ENCODE measurements around the gene LRP5.

LRP5 gene

DNA sequence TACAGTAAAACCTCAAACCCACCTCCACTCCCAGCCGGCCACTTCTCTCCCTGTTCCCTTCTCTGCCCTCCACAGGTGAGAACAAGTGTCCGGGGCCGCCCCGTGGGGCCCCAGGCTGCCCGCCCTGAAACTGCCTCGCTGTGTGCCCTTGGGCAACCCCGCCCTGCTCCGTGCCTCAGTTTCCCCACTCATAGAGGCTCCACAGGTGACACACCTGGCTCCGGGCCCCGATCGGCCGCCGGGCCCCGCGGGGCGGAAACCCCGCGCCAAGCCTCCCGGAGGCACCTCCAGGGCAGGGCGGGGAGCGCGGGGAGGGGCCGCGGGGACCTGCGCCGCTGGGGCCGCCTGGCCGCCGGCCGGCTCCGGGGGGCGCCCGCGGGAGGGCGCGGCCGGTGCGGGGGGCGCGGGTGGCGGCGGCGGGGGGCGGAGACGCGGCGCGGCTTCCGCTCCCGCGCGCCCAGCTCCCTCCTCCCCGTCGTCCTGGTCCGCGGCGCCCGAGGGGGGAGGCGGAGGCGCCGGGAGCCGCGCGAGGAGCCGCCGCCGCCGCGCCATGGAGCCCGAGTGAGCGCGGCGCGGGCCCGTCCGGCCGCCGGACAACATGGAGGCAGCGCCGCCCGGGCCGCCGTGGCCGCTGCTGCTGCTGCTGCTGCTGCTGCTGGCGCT is at the start of gene LRP5:
Gene LRP5 (plus strand): TSS at position 475 of the 663 bp plus-strand sequence. CDS start 124 bp downstream, at position 599.
- peak in 2 of 51 donors; percentile 36 to 39 for DNase-seq

DNA sequence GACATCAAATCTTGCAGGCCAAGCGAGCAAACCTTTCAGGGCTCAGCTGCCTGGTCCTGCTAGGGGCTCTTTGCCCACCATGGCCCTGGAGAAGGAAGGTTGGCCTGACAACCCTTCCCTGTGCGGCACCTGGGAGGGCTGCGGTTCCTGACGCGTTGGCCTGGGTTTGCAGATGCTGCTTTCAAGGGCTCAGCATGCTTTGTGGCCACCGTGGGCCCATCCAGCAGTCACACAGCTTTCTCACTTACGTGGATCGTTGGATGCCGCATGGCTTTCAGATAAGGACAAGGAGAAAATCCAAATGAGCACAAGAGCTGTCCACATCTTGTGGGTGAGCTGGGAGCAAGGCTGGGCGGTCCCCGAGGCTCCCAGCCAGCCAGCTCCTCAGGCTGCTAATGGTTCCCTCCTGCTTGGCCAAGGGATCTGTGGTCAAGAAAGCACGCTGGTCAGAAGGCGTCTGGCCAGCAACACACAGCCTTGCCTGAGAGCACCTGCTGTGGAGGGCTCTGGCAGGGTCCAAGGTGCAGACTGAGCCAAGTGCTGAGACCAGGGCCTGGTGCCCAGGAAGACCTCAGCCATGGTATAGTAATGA is 48.9 kb upstream of the LRP5 start:
- DNase-seq, result no peak

- DNase-seq, result no peak
Measured at GRCh38 chr11:68264244-68264643, 48.1 kb upstream of the LRP5 start.

DNA sequence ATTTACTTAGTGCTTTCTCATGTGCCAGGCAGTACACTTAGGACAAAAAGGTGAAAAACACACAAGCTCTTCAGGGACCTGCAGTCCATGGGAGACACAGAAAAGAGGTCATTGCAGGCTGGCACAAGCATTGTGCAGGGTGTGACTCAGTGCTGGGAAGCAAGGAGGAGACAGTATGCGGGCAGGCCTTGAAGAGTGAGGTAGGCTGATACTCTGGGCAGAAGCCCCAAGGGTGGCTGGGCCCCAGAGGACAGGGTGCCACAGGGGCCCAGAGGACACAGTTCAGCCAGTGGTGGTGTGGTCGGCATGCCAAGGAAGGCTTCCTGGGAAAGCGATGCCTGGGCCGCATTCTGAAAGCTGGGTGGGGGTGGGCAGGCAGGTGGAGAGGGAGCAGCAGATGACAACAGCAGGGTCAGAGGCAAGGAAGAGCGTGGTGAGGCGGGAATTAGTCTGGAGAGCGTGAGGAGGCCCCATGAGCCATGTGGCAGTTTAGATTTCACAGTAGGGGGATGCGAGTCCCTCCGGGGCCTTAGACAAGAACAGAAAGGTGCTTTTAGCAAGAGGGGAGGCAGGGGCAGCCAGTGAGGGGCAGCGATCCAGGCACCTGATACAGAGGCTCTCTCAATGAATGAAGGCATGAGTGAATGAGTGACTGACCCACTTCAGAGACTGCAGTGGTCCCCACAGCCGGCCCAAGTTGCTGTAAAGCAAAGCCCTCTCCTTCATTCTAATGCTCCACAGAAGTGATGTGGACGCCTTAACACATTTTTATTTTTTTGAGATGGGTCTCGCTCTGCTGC is 47.5 kb upstream of the LRP5 start:
- no peak for DNase-seq

GRCh38 chr11:68266121-68266891 is 46.1 kb upstream of the LRP5 start:
- peak in 9 of 51 donors; percentile 21 to 60 (median 40) for DNase-seq

- no peak for DNase-seq
Measured at GRCh38 chr11:68266936-68267880, 45.2 kb upstream of the LRP5 start.

GRCh38 chr11:68267881-68268240 is 44.5 kb upstream of the LRP5 start:
- DNase-seq, result no peak

DNA sequence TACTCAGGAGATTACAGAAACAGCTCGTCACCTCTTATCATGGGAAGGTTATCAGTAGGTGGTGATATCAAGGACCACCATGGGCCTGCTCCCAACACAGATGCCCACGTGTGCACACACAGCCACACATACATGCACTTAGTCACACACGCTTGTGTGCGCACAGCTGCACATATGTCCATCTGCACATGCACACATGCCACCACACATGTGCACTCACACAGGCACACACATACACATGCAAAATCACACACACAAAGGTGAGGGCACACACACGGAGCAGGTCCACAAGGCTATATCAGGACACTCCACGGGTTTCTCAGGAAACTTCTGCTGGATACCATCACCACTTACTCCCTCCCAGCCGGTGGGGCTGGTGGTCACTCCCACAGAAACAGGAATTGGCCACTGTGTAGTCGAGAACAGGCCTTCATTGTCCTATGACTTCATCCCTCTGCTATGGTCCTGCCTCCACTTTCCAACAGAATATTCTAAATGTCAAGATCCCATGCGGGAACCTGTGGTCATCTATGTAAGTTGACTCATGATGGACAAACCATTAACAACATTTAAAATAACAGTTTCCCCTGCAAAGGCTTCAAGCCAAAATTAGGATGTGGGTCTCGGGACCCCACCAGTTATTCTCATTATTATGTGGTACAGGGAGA is 42.8 kb upstream of the LRP5 start:
- no peak for DNase-seq

GRCh38 chr11:68270196-68271022 is 42.0 kb upstream of the LRP5 start:
- no peak for DNase-seq

DNA sequence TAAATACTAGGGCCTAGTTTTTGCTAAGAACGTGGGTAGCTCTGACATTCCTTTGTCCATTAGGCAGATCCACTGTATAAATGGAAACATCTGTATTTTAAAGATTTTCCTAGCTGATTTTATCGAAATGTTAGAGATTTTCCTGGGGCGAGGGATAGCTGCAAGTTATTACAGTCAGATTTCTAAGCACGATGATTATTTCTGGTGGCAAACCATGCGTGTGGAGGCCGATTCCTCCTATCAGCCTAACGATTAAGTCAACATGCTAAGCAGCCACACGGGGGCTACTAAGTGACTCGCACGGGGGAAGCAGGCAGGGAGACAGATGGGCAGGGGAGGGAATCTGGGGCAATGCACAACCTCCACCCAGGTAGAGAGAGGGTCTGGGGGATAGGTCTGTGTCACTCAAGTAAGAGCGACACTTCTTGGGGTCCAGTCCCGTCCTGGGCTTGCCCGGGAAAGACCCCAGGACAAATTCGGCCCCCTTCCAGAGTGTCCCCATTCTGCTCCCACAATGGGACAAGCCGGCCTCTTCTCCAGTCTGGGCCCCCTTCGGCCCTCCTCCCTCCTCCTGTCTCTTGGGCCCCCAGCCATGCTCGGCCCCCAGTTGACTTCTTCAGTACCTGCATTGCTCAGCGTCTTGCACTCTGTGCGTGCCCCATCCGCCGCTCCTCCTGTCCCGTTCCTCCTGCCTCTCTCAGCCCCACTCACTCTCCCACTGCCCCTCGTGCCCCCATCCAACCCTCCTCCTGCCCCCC is 41.2 kb upstream of the LRP5 start:
- DNase-seq, result peak in 15 of 51 donors; percentile 13 to 53 (median 35)

DNA sequence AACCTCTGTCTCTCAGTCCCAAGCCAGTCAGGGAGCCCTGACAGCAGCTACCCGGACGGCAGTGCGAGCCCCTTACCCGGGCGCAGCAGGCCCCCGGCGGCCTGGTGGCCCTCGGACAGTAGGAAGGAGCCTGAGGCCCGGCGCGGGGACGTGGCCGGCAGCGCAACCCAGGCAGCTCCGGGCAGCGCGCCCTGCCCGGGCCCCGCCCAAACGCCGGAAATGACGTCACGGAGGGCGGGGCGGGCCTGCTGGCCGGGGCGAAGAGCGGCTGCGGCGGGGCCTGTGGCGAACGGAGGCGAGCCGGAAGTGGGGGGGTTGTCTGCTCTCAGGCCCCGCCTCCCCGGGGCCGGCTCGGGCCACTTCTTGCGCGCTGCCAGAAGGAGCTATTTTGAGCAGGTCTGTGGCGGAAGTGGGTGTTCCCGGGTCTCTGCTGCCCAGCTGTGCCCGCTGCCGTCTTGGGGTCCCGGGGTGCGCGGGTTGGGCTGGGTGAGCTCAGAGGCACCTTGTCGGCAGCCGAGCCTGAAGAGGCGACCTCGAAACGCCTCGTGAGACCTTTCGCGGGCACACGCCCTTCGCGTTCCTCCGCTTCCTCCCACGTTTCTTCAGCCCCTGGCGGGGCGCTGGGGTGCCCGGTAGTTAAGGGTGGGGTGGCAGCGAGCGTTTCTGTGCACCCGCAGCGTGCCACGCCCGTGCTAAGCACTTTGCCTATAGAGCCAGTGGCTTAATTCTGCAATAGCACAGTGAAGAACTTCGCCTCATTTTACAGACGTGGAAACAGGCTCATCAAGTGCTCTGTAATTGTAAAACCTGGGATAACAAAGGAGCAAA is 40.4 kb upstream of the LRP5 start, which contains the start of gene C11orf24:
Gene C11orf24 (minus strand): TSS at position 193 of the 828 bp plus-strand sequence. CDS start 8,206 bp downstream, outside the sequence.
- DNase-seq, result peak; percentile 65 to 98 (median 92)

DNA sequence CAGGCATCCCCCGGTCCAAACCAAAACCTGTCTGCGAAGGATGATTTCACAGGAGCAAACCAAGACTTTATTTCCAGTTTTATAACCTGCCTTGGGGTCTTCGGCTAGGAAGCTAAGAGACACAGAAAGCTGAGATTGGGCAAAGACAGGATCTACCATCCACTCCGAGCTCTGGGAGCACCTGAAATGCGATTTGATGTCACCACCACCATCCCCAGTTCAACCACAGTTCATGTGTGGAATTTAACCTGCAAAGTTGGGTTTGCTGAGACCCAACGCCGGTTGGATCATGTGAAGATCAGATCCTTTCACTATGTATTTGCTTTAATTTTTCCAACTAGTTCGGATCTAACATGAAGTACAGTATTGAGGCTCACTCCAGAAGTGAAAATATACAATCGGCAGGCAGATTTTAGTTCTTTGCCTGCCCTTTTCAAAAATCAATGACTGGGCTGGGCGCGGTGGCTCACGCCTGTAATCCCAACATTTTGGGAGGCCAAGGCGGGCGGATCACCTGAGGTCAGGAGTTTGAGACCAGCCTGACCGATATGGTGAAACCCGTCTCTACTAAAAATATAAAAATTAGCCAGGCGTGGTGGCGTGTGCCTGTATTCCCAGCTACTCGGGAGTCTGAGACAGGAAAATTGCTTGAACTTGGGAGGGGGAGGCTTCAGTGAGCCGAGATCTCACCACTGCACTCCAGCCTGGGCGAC is 39.2 kb upstream of the LRP5 start:
- DNase-seq, result no peak

- DNase-seq, result no peak
Measured at GRCh38 chr11:68274306-68274705, 38.1 kb upstream of the LRP5 start.

DNA sequence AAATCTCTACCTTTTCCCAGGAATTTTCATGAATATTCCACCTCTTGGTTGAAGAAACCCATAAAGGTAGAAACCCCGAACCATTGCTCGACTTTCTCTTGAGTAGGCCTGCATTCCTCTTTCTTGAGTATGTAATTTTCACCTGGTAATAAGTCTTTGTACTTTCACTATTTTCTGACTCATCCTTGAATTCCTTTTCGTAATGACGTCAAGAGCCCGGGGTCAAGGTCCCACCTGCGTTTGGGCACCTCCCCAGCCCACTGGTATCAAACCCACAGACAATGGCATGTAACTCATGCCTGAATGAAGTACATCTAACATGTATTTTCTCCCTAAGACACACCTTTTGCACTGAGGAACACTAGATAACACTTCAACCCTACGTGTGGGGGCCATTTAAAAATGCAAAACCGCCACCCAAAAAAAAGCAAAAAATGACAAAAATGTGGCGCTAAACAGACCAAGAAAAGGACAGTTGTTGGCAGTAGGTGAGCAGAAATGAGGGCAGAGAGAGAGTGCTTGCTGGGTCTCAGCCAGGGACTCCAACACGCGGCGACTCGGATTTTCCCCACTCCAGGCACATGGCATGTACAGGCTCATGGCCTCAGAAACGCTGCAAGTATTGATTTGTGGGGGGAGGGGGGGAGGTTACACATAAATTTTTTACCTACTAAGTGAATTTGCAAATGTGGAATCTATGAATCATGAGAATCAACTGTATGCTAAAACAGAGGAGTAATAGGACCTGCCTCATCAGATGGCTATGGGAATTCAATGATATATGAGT is 36.5 kb upstream of the LRP5 start:
- DNase-seq, result no peak

- no peak for DNase-seq
Measured at GRCh38 chr11:68276861-68277260, 35.5 kb upstream of the LRP5 start.

GRCh38 chr11:68279676-68280075 is 32.7 kb upstream of the LRP5 start:
- no peak for DNase-seq

All from hypothalamus (tissue), 51 donors.